COLO829 (cell line): ENCODE data around the gene SPATA1.
A peak's percentile ranks its signal among the peaks of the same experiment; 100 is the strongest.

Source experiments
- DNase-seq: peaks from one replicate; pipeline ENCODE4 v3.0.0; 2012; ENCODE audit warnings: low spot score

Gene SPATA1

DNA sequence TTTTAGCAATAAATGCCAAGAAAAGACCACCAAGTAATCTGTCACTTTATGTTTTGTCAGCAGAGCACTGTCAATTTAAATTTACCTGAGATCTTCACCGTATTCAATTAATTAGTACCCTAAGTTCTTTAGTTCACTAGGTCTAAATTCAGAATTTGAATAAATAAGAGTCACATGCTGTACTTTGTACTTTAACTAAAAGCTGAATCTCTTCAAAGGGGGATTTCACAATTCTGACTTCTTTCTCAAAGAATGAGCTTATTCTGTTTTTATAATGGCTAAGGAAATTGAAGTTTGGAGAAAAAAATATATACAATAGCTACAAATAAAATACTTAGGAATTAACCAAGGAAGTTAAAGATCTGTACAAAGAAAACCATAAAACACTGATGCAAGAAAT lies 2.3 kb downstream of the SPATA1 start:
- no peak for DNase-seq

DNA sequence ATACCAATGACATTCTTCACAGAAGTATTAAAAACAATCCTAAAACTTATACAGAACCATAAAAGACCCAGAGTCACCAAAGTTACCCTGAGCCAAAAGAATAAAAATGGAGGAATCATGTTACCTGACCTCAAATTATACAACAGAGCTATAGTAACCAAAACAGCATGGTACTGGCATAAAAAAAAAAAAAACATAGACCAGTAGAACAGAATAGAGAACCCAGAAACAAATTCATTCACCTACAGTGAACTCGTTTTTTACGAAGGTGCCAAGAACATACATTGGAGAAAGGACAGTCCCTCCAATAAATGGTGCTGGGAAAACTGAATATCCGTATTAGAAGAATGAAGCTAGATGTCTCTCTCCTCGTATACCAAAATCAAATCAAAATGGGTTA lies 2.8 kb downstream of the SPATA1 start:
- DNase-seq: no peak

DNA sequence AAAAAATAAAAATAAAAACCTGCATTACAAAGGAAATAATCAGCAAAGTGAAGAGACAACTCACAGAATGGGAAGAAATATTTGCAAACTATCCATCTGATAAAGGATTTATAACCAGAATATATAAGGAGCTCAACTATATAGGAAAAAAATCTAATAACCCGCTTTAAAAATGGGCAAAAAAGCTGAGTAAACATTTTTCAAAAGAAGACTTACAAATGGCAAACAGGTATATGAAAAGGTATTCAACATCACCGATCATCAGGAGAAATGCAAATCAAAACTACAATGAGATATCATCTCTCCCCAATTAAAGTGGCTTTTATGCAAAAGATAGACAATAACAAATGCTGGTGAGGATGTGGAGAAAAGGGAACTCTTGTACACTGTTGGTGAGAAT lies 4.0 kb downstream of the SPATA1 start:
- DNase-seq: no peak

DNA sequence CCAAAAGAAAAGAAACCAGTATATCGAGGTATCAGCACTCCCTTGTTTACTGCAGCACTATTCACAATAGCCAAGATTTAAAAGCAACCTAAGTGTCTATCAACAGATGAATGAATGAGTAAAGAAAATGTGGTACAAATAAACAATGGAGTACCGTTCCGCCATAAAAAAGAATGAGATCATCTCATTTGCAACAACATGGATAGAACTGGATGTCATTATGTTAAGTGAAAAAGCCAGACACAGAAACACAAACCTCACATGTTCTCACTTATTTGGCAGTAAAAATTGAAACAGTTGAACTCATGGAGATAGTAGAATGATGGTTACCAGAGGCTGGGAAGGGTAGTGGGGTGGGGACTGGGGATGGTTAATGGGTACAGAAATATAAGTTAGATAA lies 4.5 kb downstream of the SPATA1 start:
- no peak for DNase-seq

DNA sequence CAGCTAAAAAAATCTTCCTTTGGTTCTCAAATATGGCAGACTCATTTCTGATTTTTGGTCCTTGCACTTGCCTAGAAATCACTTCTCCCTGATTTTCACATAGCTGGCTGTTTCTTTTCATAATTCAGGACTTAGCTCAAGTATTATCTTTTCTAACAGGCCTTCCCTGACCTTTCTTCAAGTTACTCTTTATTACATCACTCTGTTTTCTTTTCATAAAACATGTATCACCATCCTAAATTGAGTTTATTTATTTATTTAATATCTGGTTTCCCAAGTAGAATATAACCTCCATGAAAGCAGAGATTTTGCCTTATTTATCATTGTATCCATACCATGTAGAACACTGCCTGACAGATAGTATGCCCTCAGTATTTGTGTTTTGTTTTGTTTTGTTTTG lies 18.4 kb downstream of the SPATA1 start:
- no peak for DNase-seq

DNA sequence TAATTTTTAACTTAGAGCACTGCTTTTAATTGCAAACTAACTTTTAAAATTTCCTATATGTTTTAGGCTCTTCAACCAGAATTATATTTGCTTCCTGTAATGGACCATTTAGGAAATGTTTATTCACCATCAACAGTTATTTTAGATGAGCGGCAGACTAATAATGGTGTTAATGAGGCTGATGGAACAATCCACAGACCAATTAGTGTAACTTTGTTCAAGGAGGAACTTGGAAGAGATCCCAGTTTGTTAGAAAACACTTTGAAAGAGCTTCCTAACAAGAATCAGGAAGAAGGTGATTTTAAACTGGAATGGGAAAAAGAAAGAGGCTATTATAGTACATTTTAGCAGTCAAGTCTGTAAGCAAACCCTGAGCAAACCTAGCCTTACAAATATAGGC lies 19.6 kb downstream of the SPATA1 start:
- DNase-seq: no peak

DNA sequence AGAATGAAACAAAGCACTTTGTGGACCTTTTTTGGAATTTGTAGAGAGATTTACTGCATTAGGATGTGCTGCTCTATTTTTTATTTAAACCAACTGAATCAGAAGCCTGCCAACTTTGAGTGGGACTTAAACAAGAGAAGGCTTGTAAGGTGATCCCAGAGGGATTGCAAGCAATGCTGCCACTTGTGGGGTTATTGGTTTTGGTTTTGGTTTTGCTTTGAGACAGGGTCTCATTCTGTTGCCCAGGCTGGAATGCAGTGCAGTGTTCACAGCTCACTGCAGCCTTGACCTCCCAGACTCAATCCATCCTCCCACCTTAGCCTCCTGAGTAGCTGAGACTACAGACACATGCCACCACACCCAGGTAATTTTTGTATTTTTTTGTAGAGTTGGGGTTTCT lies 32.4 kb downstream of the SPATA1 start:
- no peak for DNase-seq

DNA sequence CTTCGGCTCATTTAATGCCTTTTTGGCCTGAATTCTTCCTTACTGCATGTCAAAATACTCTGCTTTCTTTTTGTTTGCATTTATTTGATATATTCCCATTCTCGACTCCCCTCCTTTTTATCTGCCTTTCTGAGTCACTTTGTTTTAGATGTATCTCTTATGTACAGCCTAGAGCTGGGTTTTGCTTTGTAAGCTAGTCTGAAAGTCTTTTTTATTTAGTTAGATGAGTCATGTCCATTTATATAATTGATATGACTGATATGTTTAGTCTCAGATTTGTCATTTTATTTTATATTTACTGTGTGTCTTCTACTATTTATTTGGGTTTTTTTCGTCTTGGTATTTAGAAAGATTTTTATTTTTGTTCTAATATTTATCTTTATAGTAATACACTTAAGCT lies 33.8 kb downstream of the SPATA1 start:
- DNase-seq: peak; percentile 48

DNA sequence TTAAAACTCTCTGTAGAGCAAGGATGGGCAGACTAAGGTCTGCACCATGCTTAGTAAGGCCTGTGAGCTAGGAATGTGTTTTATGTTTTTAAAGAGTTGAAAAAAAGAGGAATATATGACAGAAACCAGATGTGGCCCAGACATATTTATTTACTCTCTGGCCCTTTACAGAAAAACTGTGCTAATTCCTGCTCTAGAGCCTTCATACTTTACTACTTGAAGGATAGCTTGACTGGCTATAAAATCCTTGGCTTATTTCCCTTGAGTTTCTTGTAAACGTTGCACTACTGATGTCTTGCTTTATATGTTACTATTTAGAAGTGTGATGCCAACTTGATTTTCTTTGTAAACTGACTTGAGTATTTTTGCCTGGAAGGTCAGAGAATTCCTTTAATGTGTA lies 34.6 kb downstream of the SPATA1 start:
- no peak for DNase-seq

DNA sequence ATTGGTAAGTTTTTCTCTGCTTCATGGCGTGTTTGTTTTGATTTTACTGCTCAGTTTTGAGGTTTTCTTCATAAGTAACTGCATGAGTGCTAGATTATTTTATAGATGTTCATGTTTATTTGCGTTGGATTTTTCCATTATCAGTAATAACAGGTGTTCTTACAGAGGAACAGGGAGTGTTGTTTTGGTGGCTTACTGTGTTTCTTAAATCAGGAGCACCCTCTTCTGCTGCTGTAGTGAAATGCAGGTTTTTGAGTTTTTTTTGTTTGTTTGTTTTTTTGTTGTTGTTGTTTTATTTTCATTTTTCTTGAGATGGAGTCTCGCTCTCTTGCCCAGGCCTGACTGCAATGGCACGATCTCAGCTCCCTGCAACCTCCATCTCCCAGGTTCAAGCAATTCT lies 35.5 kb downstream of the SPATA1 start:
- no peak for DNase-seq

DNA sequence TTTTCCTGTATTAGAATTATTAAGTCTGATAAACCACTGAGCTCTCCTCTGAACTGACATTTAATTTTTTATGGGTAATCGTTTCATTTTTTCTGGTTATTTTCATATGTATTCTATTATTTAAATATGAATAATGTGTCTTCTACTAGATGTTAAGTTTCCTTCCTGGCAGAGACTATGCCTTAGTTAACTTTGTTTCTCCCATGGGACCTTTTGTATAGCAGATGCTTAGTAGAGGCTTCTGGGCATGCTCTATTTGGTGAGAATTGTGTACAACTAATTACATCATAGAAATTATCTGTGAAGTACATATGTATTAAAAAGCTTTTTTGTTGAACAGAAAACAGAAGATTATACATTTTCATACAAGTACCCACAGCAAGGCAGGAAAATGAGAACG lies 44.6 kb downstream of the SPATA1 start:
- no peak for DNase-seq

DNA sequence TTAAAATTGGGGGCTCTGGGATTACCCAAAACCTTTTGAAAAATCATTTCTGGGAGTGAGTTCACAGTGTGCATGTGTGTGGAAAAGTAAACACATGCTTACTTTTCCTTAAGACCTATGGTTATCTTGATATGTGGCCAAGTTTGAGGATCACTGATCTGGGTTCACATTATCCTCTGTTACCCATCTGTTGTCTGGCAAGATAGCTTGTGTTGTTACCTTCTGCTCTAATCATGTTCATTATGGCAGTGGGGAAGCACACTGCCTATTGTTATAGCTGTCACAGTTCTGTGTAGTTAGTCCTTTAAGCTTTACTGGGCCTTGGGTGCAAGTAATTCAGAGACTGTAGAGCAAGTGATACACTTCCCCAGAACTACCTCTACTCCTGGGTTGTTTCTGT lies 63.0 kb downstream of the SPATA1 start:
- DNase-seq: no peak

DNA sequence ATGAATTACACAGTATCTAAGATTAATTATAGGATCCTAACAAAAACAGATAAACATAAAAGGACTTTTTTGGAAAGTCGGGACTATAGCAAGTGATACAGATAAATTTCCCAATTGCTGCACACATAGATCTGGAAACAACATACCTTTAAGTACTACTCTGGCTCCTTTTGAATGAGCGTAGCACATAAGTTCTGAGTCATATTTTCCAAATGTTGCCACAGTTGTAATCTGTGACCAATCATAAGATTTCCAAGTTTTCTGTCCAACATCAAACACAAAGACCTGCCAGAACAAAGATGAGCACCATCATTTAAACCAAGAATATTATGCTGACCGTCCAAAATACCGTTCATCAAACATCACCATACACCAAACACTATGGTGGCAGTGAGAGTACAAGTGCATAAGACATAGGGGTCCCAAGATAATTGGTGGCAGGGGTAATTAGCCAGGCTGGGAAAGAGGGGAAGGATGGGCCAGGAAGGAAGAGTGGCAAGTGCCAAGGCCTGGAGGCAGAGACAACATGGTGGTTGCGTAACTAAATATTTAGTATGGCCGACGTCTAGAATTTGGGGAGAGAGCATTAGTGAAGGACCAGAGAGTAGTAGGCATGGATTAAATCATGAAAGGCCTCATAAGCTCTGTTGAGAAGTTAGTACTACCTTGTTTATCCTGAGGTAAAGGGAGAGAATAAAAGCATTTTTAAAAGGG lies 64.4 kb downstream of the SPATA1 start:
- peak; percentile 15 for DNase-seq

DNA sequence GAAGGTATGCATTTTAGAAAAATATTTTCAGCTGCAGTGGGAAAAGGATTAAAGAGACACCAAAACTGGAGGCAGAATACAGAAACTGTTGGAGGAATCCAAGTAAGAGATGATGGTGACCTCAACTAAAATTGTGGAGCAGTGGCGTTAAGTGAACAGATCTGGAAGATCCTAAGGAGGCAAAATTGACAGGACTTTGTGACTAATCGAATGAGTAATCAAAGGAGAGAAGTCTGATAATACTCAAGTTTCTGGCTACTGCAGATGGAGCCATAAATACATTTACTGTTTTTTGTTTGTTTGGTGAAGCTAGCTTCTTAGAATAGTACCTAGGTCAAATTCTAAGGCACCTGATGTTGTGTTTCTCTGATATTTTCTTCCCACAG lies 65.0 kb downstream of the SPATA1 start:
- DNase-seq: no peak

DNA sequence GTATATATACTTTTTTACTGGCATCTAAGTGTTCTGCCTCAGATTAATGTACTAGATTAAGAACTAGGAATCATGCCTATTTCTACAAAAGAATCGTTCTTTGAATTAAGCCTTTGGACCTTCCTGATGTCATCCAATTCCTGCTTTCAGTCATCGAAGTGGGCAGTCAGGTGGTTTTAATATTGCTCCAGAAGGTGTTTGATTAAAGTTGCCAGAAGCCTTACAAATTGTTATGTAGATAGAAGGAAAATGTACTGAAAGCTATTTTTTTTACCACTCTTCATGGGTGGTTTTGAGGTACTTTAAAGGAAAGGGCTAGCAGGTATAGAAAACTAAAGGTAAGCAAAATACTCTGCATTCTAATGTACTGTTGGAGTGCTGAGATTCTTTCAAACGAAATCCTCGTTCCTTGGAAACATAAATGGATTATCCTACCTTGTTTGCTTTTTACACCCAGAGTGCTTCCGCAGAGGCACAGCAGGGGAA lies 67.3 kb downstream of the SPATA1 start:
- peak; percentile 5 for DNase-seq

DNA sequence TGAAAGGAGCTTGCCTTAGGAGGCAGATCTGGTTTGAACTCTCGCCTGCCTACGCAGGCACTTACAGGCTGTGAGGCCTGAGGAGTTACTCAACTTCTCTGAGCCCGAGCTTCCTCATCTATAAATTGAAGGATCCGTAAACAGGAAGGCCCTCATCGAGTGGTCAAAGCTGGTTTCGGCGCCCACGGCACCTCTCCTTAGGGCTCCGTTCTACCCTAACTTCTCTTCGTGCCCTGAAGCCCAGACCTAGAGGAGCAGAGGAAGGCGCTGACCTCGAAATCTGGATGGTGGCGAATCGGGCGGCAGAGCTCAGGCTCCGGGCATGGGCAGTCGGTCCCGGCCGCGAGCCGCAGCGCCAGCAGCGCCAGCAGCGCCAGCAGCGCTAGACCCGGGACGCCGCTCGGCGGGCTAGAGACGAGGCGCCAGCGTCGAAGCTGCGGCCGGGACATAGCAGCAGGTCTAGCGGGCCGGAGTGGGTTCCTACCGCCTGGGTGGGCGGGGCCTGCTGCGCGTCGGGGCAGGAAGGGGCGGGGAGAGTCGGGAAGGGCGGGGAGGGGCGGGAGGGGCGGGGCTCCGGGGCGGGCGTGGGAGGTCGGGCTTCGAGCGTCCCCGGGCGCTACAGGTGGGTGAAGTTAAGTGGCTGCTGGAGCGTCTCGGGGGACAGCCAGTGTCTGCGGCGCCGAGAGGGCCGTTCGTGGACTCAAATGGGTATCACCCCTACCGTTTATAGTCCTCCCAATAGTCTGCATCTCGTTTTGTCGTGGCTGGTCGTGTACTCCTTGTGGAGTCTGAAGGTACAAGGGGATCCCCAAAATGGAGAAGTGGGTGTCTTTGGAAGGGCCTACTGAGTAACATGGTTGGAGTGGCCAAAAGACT lies 68.0 kb downstream of the SPATA1 start, which contains the start of gene CTBS:
CTBS (minus strand) TSS at position 474 of the 876 bp plus-strand sequence; CDS start at position 449, 25 bp downstream.
- DNase-seq: peak; percentile 90

DNA sequence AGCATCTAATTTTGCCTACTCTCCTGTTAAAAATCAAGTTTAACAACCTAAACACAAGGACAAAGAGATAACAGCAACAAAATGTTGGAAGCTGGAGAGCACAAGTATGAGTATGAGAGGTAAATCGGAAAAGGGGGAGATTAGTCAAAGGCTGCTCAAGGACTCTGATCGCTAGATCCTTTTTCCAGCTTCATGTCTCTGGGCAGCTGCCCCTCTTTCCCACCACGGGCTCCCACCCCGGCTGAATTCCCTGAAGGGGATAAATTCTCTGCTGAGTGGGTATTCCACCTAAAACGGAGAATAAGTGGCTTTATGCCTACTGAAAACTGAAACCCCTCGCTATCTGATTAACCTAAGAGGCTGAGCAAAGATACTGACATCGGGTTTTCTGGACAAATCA lies 68.8 kb downstream of the SPATA1 start:
- no peak for DNase-seq

DNA sequence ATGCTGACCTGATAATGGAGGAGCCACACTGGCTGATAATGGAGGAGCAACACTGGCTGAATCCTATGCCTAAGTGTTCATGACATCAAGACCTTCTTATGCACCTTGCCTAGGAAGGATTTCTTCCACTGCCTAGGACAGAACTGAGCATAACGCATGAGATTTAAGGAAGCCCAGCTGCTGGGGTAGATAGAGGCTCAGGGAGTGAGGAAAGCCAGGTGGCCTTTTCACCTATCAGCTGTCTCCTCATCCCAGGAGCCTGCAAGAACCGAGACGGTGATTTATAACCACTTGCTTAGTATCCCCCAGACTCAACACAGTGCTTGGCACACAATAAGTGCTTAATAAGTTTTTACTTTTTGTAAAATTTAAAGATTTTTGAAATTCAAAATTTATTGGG lies 75.5 kb downstream of the SPATA1 start:
- DNase-seq: no peak

DNA sequence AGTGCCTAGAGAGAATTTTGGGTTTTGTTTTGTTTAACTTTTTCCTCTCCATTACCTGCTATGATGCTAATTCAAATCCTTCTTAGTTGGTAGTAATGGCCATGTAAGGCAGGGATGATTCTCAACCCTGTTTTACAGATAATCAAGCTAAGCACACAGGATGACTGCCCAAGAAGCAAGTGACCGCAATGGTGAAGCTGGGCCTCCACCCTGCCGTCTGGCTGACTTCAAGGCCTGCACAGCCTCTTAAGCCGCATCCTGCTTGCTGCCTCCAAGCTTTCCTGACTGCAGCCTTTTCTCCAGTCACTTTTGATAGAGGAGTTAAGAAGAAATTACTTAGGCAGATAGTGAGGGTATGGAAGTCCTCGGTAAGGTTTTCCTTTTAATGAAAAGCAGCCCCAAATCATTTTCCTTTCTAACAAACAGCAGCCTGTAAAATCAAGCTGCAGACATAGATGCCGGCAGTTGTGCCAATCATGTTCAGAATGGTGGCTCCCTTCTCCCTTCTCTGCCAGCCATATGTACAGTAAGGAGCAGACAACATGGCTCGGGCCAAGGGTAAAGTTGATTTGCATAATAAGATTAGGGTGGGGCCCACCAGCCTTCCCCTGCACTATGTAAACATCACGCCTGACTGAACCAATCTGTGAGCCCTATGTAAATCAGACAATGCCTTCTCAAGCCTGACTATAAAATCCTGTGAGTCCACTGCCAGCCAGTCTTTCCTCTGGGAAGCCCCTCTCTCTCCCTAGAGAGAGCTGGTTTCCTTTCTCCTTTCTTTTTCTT lies 76.8 kb downstream of the SPATA1 start:
- DNase-seq: no peak

DNA sequence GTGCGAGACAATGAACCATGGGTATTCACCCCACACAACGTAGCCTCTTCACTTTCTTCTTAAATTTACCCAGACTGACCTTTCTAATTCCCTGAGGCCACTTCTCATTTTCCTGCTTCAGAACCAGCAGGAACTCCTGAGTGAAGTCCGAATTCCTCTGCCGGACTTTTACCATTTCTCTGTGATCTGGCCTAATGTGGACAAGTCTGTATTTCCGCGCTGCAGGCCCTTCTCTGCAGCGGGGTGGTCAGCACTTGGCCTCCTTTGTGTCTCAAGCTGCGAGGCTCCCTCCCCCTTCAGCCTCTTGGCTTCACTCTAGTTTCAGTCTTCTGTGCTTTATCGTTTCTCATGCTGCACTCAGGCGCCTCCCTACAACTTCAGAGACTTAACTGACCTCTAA lies 77.5 kb downstream of the SPATA1 start:
- DNase-seq: no peak

DNA sequence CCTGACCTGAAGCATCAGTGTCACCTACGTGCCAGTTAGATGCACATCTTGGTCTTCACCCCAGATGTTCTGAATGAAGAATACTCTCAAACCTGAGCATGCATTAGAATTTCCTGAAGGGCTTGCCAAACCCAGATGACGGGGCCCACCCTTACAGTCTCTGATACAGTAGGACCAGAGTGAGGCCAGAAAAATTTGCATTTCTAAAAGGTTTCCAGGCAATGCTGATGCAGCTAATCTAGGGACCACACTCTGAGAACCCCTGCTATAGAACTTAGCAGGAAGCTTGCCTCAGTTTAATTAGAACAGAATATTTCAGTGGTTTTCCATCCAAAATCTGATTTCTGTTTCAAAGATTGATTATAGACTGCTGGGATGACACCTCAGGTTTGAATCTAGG lies 77.9 kb downstream of the SPATA1 start:
- DNase-seq: no peak

DNA sequence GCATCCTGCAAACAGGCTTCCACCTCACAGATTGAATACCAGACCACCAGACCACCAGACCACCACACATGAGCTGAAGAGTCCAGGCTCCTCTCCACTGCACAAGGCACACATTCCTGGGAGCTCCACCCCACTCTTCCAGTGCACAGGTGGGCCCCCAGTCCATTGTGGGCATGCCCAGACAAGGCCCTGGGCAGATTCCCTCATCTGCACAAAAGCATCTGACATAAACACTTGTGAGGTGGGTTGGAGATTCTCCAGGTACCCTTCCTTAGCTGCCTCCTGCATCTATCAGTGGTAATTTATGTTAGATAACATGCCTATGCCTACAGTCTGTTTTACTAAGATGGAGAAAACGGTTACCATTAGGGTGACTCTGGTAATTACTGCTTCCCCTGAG lies 79.6 kb downstream of the SPATA1 start:
- no peak for DNase-seq

DNA sequence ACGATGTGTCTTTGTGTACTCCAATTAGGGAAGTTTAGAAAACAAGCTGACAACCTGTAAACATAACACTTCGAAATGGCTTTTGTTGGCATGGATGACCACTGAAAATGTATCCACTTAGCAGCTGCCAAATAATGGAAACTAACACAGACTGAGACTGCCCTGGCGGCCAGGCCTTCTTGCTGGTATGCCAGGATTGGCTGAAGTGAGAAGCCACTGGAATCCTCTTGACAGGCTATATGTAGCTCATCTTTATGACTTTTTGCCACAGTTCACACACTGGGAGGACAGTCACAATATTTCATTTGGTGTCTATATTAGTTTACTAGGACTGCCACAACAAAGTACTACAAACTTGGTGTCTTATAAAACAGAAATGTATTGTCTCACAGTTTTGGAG lies 80.9 kb downstream of the SPATA1 start:
- DNase-seq: no peak
